HepG2 (cell line): ENCODE data around the gene TSPAN31. TPM values are rescaled to one million over a fixed set of nuclear protein-coding genes. Genes with fewer than 3 reads are reported as not detected.

Source experiments
- ATAC-seq: fragments of 200-7000 bp; cut with Tn5 transposase; 3 replicates; pipeline ENCODE4 v1.9.1; 2020; ENCODE audit warnings: mild to moderate bottlenecking, moderate library complexity
- BruUV-seq: library from RNA; stranded (reverse); fragments of 400-500 nt; replicated peaks from 2 replicates; lab custom pipeline; 2021; lab: Mats Ljungman, UMichigan
- CTCF ChIA-PET: fragments of 300-600 bp; formaldehyde crosslinking; extraction: SDS; loops from one replicate; lab custom pipeline; 2021; ENCODE audit warnings: low total read pairs, inconsistent platforms, low intra/inter-chr PET ratio; lab: Yijun Ruan, JAX
- POLR2A ChIA-PET: fragments of 350-600 bp; sonication (Branson Sonifier 250); formaldehyde crosslinking; loops from one replicate; lab custom pipeline; 2020; ENCODE audit warnings: antibody characterized with exemption, inconsistent platforms; lab: Yijun Ruan, JAX
- DNase-seq: peaks from one replicate; pipeline ENCODE4 v3.0.0-alpha.2; 2015; ENCODE audit warnings: low spot score
- FAIRE-seq: peaks from 3 replicates; lab custom pipeline; 2011; peaks lifted over from hg19 to GRCh38; lab: Jason Lieb, UNC
- H2AFZ ChIP-seq: one replicate; pipeline ENCODE4 v1.6.1; 2011; ENCODE audit warnings: low read length, inconsistent platforms
- H3K27ac ChIP-seq: fragments of 300-600 bp; 3 replicates; pipeline ENCODE4 v1.8.0; 2011; ENCODE audit warnings: mixed run types, mild to moderate bottlenecking, mixed read lengths, low read length, inconsistent platforms; ENCODE audit not compliant: insufficient read depth; ENCODE audit errors: extremely low read length
- H3K27me3 ChIP-seq, 2 experiments: fragments of 200-600 bp in 1 of 2; 2 replicates in 1 of 2; 3 replicates in 1 of 2; pipeline versions ENCODE4 v1.6.0 to v1.8.0; 2011; ENCODE audit warnings: low read length in 2 of 2, mild to moderate bottlenecking in 2 of 2, moderate library complexity in 2 of 2, inconsistent platforms in 1 of 2; ENCODE audit not compliant: insufficient read depth in 2 of 2, control insufficient read depth in 1 of 2
- H3K36me3 ChIP-seq, 2 experiments: fragments of 200-600 bp in 1 of 2; replicated peaks in 1 of 2; 2 replicates in 1 of 2; 3 replicates in 1 of 2; pipeline versions ENCODE4 v1.5.1 to v1.8.0; 2011; ENCODE audit warnings: low read length in 2 of 2, inconsistent platforms in 1 of 2; ENCODE audit not compliant: insufficient read depth in 2 of 2, control insufficient read depth in 1 of 2
- H3K4me1 ChIP-seq: 2 replicates; pipeline ENCODE4 v1.5.1; 2012; ENCODE audit warnings: low read length, inconsistent platforms; ENCODE audit not compliant: insufficient read depth
- H3K4me2 ChIP-seq: 2 replicates; pipeline ENCODE4 v1.6.0; 2011; ENCODE audit warnings: low read depth, low read length, inconsistent platforms
- H3K4me3 ChIP-seq, 3 experiments: fragments of 200-600 bp in 1 of 3; sonication (generic), shearing (Covaris generic) in 1 of 3; replicated peaks in 1 of 3; 2 replicates each; pipeline ENCODE4 v1.5.1; 2011 to 2016; ENCODE audit warnings: low read length in 3 of 3, inconsistent platforms in 2 of 3, low read depth in 2 of 3, mild to moderate bottlenecking in 2 of 3, control low read depth in 1 of 3, mixed read lengths in 1 of 3; ENCODE audit not compliant: insufficient read depth in 1 of 3
- H3K79me2 ChIP-seq: one replicate; pipeline ENCODE4 v1.6.1; 2011; ENCODE audit warnings: low read length, inconsistent platforms; ENCODE audit not compliant: insufficient read depth
- H3K9ac ChIP-seq: 2 replicates; pipeline ENCODE4 v1.6.0; 2011; ENCODE audit warnings: mild to moderate bottlenecking, low read depth, low read length, inconsistent platforms; ENCODE audit not compliant: insufficient read depth
- H3K9me3 ChIP-seq: 2 replicates; pipeline ENCODE4 v1.5.1; 2012; ENCODE audit warnings: mild to moderate bottlenecking, low read length
- H4K20me1 ChIP-seq: 2 replicates; pipeline ENCODE4 v1.6.0; 2011; ENCODE audit warnings: inconsistent platforms, mild to moderate bottlenecking, low read length, moderate library complexity; ENCODE audit not compliant: insufficient read depth
- GZF1 ChIP-seq: sonication (generic); formaldehyde crosslinking; IDR thresholded peaks from 2 replicates; pipeline ENCODE4 v1.5.1; 2020; ENCODE audit warnings: mild to moderate bottlenecking, missing genetic modification reagents
- HNF4G ChIP-seq, 2 experiments: sonication (generic) in 1 of 2; formaldehyde crosslinking in 1 of 2; IDR thresholded peaks; 2 replicates each; pipeline versions ENCODE4 v1.4.0 to v1.6.1; 2011 to 2020; ENCODE audit warnings: borderline replicate concordance in 2 of 2, low read depth in 2 of 2, mild to moderate bottlenecking in 2 of 2, low read length in 1 of 2, missing genetic modification reagents in 1 of 2, moderate library complexity in 1 of 2
- ISL2 ChIP-seq: sonication (generic); formaldehyde crosslinking; IDR thresholded peaks from 2 replicates; pipeline ENCODE4 v1.5.0; 2020; ENCODE audit warnings: missing genetic modification reagents
- KLF15 ChIP-seq: sonication (generic); formaldehyde crosslinking; IDR thresholded peaks from 2 replicates; pipeline ENCODE4 v1.8.1; 2023; ENCODE audit warnings: borderline replicate concordance, mild to moderate bottlenecking, inconsistent platforms, missing genetic modification reagents, mixed read lengths
- MIER2 ChIP-seq: IDR thresholded peaks from 2 replicates; pipeline ENCODE4 v1.6.1; 2016; ENCODE audit warnings: missing biosample characterization, missing genetic modification reagents
- MLLT10 ChIP-seq: sonication (generic); formaldehyde crosslinking; IDR thresholded peaks from 2 replicates; pipeline ENCODE4 v1.4.0; 2020; ENCODE audit warnings: missing genetic modification reagents
- NRL ChIP-seq: sonication (generic); formaldehyde crosslinking; IDR thresholded peaks from 2 replicates; pipeline ENCODE4 v1.5.0; 2020; ENCODE audit warnings: missing genetic modification reagents, mild to moderate bottlenecking, moderate library complexity, borderline replicate concordance
- RARA ChIP-seq: IDR thresholded peaks from 2 replicates; pipeline ENCODE4 v1.6.1; 2016; ENCODE audit warnings: missing genetic modification reagents, missing compliant biosample characterization
- RELA ChIP-seq: sonication (generic); formaldehyde crosslinking; IDR thresholded peaks from 2 replicates; pipeline ENCODE4 v1.4.0; 2020; ENCODE audit warnings: missing genetic modification reagents
- REST ChIP-seq, 2 experiments: IDR thresholded peaks; 2 replicates each; pipeline ENCODE4 v1.6.1; 2011 to 2012; ENCODE audit warnings: low read length in 2 of 2, borderline replicate concordance in 1 of 2, low read depth in 1 of 2, mild to moderate bottlenecking in 1 of 2, moderate library complexity in 1 of 2
- SYNCRIP ChIP-seq: fragments of 200-400 bp; formaldehyde crosslinking; IDR thresholded peaks from 2 replicates; pipeline ENCODE4 v1.6.1; 2018; ENCODE audit warnings: mild to moderate bottlenecking, low read depth, low read length; ENCODE audit not compliant: insufficient read depth
- TAF1 ChIP-seq: sonication (generic); formaldehyde crosslinking; IDR thresholded peaks from 2 replicates; pipeline ENCODE4 v1.4.0; 2020; ENCODE audit warnings: missing genetic modification reagents
- TRIM24 ChIP-seq: sonication (generic); formaldehyde crosslinking; IDR thresholded peaks from 2 replicates; pipeline ENCODE4 v1.8.0; 2022; ENCODE audit warnings: mild to moderate bottlenecking, missing genetic modification reagents
- ZFP91 ChIP-seq: sonication (generic); formaldehyde crosslinking; IDR thresholded peaks from 2 replicates; pipeline ENCODE4 v1.9.0; 2022; ENCODE audit warnings: missing genetic modification reagents, mild to moderate bottlenecking, borderline replicate concordance
- ZNF121 ChIP-seq: sonication (generic); formaldehyde crosslinking; IDR thresholded peaks from 2 replicates; pipeline ENCODE4 v1.5.0; 2020; ENCODE audit warnings: mild to moderate bottlenecking, missing genetic modification reagents
- ZNF225 ChIP-seq: sonication (generic); formaldehyde crosslinking; IDR thresholded peaks from 2 replicates; pipeline ENCODE4 v1.4.0; 2020; ENCODE audit warnings: mild to moderate bottlenecking, missing genetic modification reagents
- ZNF33B ChIP-seq: sonication (generic); formaldehyde crosslinking; IDR thresholded peaks from 2 replicates; pipeline ENCODE4 v1.5.1; 2020; ENCODE audit warnings: mild to moderate bottlenecking, missing genetic modification reagents
- ZNF44 ChIP-seq: sonication (generic); formaldehyde crosslinking; IDR thresholded peaks from 2 replicates; pipeline ENCODE4 v1.5.1; 2020; ENCODE audit warnings: mild to moderate bottlenecking, missing genetic modification reagents
- ZNF556 ChIP-seq: sonication (generic); formaldehyde crosslinking; IDR thresholded peaks from 2 replicates; pipeline ENCODE4 v1.4.0; 2020; ENCODE audit warnings: mild to moderate bottlenecking, missing genetic modification reagents, borderline replicate concordance
- ZNF580 ChIP-seq: IDR thresholded peaks from 2 replicates; pipeline ENCODE4 v1.6.1; 2016; ENCODE audit warnings: low read depth, borderline replicate concordance
- WGBS: methylation state at CpG from one replicate; pipeline ENCODE4 v1.1.6; 2017; ENCODE audit warnings: low lambda C conversion rate; 5-methylcytosine and 5-hydroxymethylcytosine counted together
- in situ Hi-C: cut with HindIII; loops from 2 replicates; pipeline ENCODE4 v1.10.0; 2017; ENCODE audit warnings: low pct_unique_long_range_greater_than_20kb; ENCODE audit not compliant: extremely low pct_ligation_motif_present
- intact Hi-C: fragments of 100-400 bp; cut with micrococcal nuclease; formaldehyde crosslinking; loops from one replicate; pipeline ENCODE4 v1.10.0; 2022; ENCODE audit not compliant: unreplicated experiment
- polyA plus RNA-seq, 8 experiments: library from polyadenylated mRNA; depleted of rRNA in 3 of 8; stranded (reverse) in 7 of 8; unstranded in 1 of 8; fragments of >200 nt; fragmentation: Illumina TruSeq in 4 of 8; extraction: Trizol in 4 of 8; gene quantifications; 2 replicates each; pipeline versions ENCODE4 v1.2.1 to v1.2.3, GENCODE V29; 2011 to 2016; ENCODE audit warnings: low read depth in 4 of 8, missing spikeins in 1 of 8, mixed read lengths in 1 of 8; ENCODE audit not compliant: insufficient read depth in 1 of 8
- total RNA-seq, 5 experiments: library from RNA; depleted of rRNA; stranded (reverse); fragments of >200 nt; fragmentation: Illumina TruSeq; extraction: Trizol; gene quantifications; 2 replicates each; pipeline ENCODE4 v1.2.3, GENCODE V29; 2016; ENCODE audit warnings: low read depth in 1 of 5

The TSPAN31 gene
- total and polyA plus RNA-seq, 2 of the 13 experiments (the other 11 are each of a cell fraction or from before 2014, with no cell fraction given) = 10.4 to 24.6 TPM

GRCh38 chr12:57727758-57728395 is 17.0 kb upstream of the TSPAN31 start:
- POLR2A ChIA-PET = no interaction called here
- no peak for TF ChIP-seq GZF1
- TF ChIP-seq TAF1 (CRISPR knock-in tag) = no peak
- peak; percentile 74 to 91 for TF ChIP-seq REST (IDR thresholded peaks at IDR 0.05; ENCODE audit: borderline replicate concordance in 1 of 2, low read depth in 1 of 2, low read length in 2 of 2)
- TF ChIP-seq ZNF225 (CRISPR knock-in tag) = no peak
- TF ChIP-seq KLF15 = no peak
- no peak for TF ChIP-seq ZNF556
- peak; percentile 87 for TF ChIP-seq MIER2 (CRISPR knock-in tag)
- TF ChIP-seq NRL (CRISPR knock-in tag) = no peak
- TF ChIP-seq TRIM24 = no peak
- TF ChIP-seq ZNF580 (CRISPR knock-in tag) = no peak
- TF ChIP-seq SYNCRIP = no peak
- TF ChIP-seq ISL2 (CRISPR knock-in tag) = no peak
- TF ChIP-seq HNF4G (IDR thresholded peaks at IDR 0.05; ENCODE audit: borderline replicate concordance, low read depth, low read length) = no peak
- TF ChIP-seq HNF4G (CRISPR knock-in tag; IDR thresholded peaks at IDR 0.05; ENCODE audit: borderline replicate concordance, low read depth) = no peak
- TF ChIP-seq RELA (CRISPR knock-in tag) = no peak
- TF ChIP-seq MLLT10 = no peak
- no peak for TF ChIP-seq ZNF33B (CRISPR knock-in tag)
- TF ChIP-seq ZFP91 (CRISPR knock-in tag) = 0 out of 2 replicates have a peak, but pooled peaks have one; percentile 16
- no peak for TF ChIP-seq ZNF121 (CRISPR knock-in tag)
- no peak for TF ChIP-seq RARA (CRISPR knock-in tag)
- TF ChIP-seq ZNF44 = no peak

More at GRCh38 chr12:57727758-57728395, 17.0 kb upstream of the TSPAN31 start:
- H3K9me3 ChIP-seq = no peaks in the 10 kb centered on the region
- no peak overlapping the region for H3K9ac ChIP-seq
- in situ Hi-C loops = no loop called here
- FAIRE-seq (no peak), ATAC-seq (no peak), DNase-seq (no peak)
- no peaks in the 10 kb centered on the region for H3K79me2 ChIP-seq
- H3K27ac ChIP-seq = no peak overlapping the region
- 0 out of 2 replicates have a peak, but pooled peaks cover 4% of the 10 kb centered on the region for H3K4me1 ChIP-seq
- BruUV-seq = no TSS peak
- no peaks in the 10 kb centered on the region for H3K36me3 ChIP-seq
- no peaks in the 10 kb centered on the region for H4K20me1 ChIP-seq
- no peak overlapping the region for H3K4me2 ChIP-seq
- H3K4me3 ChIP-seq = no peak overlapping the region
- H3K27me3 ChIP-seq = peaks cover 2 to 33% of the 10 kb centered on the region in 2 experiments; a peak in 4 of 5 replicates
- intact Hi-C loops = no loop called here
- CTCF ChIA-PET = no interaction called here
- WGBS = 67% methylated on average over 17 of the region's 21 CpGs
- no peak overlapping the region for H2AFZ ChIP-seq
